GM12878 (cell line): ENCODE data around the gene BCCIP.

ENCODE experiments used
- CHD2 ChIP-seq: IDR thresholded peaks from 2 replicates; pipeline ENCODE4 v1.6.1; 2011; ENCODE audit warnings: low read depth, low read length, improper control_type of control experiment, borderline replicate concordance
- EP300 ChIP-seq, 2 experiments: fragments of 150-350 bp in 1 of 2; IDR thresholded peaks; 2 replicates each; pipeline ENCODE4 v1.6.1; 2011 to 2012; ENCODE audit warnings: low read depth in 2 of 2, low read length in 2 of 2, borderline replicate concordance in 1 of 2, improper control_type of control experiment in 1 of 2, inconsistent platforms in 1 of 2; ENCODE audit not compliant: control insufficient read depth in 1 of 2
- EZH2 ChIP-seq: IDR thresholded peaks from 2 replicates; pipeline ENCODE4 v1.6.1; 2012; ENCODE audit warnings: low read depth, mild to moderate bottlenecking, control low read depth, inconsistent platforms, low read length, borderline replicate concordance; ENCODE audit not compliant: control insufficient read depth
- FOS ChIP-seq: IDR thresholded peaks from 3 replicates; pipeline ENCODE4 v1.6.1; 2011; ENCODE audit warnings: borderline replicate concordance; ENCODE audit not compliant: insufficient read length; ENCODE audit errors: extremely low read depth
- KDM1A ChIP-seq: fragments of 200-600 bp; sonication (generic); IDR thresholded peaks from 2 replicates; pipeline ENCODE4 v1.6.1; 2016; ENCODE audit warnings: borderline replicate concordance
- SREBF1 ChIP-seq: IDR thresholded peaks from 2 replicates; pipeline ENCODE4 v1.6.1; 2012; ENCODE audit warnings: mild to moderate bottlenecking, low read length
- TAF1 ChIP-seq: IDR thresholded peaks from 2 replicates; pipeline ENCODE4 v1.6.1; 2011; ENCODE audit warnings: mild to moderate bottlenecking, low read depth, low read length, borderline replicate concordance
- YY1 ChIP-seq: IDR thresholded peaks from 2 replicates; pipeline ENCODE4 v1.6.1; 2011; ENCODE audit warnings: low read depth, mild to moderate bottlenecking, low read length
- ZNF207 ChIP-seq: fragments of 450-650 bp; IDR thresholded peaks from 2 replicates; pipeline ENCODE4 v1.6.1; 2014; ENCODE audit warnings: antibody characterized with exemption, mild to moderate bottlenecking, borderline replicate concordance

DNA sequence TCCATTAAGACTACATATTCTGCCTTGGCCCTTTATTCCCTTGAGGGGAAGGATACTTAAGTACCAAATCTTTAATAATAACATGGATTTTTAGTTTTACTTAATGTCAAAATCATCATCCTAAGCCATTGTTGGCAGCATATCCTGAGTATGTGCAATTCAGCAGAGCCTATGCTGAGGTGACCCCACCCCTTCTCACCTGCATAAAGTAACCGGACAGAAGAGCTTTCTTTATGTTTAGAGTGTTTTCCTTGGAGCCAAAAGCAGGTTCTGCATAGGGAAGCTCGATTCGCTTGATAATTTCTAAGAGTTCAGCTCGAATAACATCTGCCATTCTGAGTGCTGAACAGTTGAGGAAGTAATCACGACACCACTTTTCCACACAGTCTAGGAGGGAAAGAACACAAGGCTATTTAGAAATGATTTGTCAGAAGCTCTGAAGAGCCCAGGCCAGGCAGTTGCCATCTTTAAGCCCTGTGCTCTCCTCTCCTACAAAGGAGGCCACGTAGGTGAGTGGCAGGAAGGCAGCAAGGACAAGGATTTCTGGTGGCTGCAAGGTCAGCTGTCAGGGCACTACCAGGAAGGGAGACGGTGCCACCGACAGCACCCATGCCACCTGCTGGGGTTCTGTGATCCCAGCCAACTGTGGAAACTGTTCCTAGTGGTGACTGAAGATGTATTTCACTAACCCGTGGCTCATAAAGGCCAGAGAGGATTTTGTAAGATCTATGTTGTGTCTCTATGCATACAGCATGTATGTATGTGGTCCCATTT lies 15.6 kb downstream of the BCCIP start:
- no peak for TF ChIP-seq KDM1A
- TF ChIP-seq TAF1 = no peak
- TF ChIP-seq EP300 (IDR thresholded peaks at IDR 0.05; ENCODE audit: borderline replicate concordance in 1 of 2, control insufficient read depth in 1 of 2, low read depth in 2 of 2, low read length in 2 of 2) = no peak
- no peak for TF ChIP-seq YY1
- TF ChIP-seq SREBF1 = no peak
- no peak for TF ChIP-seq FOS
- no peak for TF ChIP-seq EZH2
- TF ChIP-seq CHD2 = no peak
- no peak for TF ChIP-seq ZNF207
